Heart left ventricle (tissue), 13 donors: ENCODE measurements around the gene MDP1.

Experiments
- POLR2A ChIP-seq, 2 donors: fragments of 450-650 bp; IDR thresholded peaks; one replicate each; pipeline ENCODE4 v1.6.1; 2017; ENCODE audit warnings: antibody characterized with exemption in 2 of 2, mild to moderate bottlenecking in 2 of 2, moderate library complexity in 2 of 2
- TF ChIP-seq, protein P1 (sequence below), 12 donors: fragments of 200-600 bp; sonication (generic) in 4 of 12; IDR thresholded peaks; one replicate each; pipeline versions ENCODE4 v1.5.0 to v1.8.0; 2018 to 2022; ENCODE audit warnings: antibody characterized with exemption in 12 of 12, mild to moderate bottlenecking in 5 of 12
- donor health status: ischemic (EF 13 %, LVEDD 7.1; RV severe dilation, severe dysfunction).
- donor health status: DM: no; HTN: yes; CAD: no.
- donor health status: DM: no; HTN: no; CAD: no.
- donor health status: ischemic (EF 25% LVEDD 6.9; RV normal size, moderate dysfunction).
- donor health status: ischemic (EF 25% LVEDD 5.7; RV mildly dilated, moderate dysfunction).
- donor health status: ischemic (EF 35%, LVEDD 5.7; RV mildly dilated, moderate dysfunction).
- donor health status: nonischemic (EF 11% LVEDD 7.7; RV severe dilation, severe dysfunction).
- donor health status: DM: yes; HTN: yes; CAD: no.
- donor health status: PGD.
- donor health status: ischemic (EF 29% LVEDD 5.4; RV normal size, mild dysfunction).
- donor health status: nonischemic (EF 23%, LVEDD 6.1; RV moderate dilation, normal function).

DNA sequence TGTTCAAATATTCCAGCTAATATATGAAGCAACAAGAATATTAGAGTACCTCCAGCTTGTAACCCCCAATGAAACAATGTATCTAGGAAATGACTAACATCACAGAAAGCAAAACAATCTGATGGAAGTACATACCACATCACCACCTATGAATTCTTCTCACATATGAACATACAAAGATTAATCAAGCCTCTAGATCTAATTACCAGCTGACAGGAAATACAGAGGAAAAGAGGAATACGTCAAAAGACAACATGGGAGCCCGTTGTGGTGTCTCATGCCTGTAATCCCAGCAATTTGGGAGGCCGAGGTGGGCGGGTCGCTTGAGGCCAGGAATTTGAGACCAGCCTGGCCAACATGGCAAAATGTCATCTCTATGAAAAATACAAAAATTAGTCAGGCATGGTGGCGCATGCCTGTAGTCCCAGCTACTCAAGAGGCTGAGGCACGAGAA, 8.8 kb upstream of the MDP1 start:
- TF ChIP-seq, protein P1, sequence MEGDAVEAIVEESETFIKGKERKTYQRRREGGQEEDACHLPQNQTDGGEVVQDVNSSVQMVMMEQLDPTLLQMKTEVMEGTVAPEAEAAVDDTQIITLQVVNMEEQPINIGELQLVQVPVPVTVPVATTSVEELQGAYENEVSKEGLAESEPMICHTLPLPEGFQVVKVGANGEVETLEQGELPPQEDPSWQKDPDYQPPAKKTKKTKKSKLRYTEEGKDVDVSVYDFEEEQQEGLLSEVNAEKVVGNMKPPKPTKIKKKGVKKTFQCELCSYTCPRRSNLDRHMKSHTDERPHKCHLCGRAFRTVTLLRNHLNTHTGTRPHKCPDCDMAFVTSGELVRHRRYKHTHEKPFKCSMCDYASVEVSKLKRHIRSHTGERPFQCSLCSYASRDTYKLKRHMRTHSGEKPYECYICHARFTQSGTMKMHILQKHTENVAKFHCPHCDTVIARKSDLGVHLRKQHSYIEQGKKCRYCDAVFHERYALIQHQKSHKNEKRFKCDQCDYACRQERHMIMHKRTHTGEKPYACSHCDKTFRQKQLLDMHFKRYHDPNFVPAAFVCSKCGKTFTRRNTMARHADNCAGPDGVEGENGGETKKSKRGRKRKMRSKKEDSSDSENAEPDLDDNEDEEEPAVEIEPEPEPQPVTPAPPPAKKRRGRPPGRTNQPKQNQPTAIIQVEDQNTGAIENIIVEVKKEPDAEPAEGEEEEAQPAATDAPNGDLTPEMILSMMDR (IDR thresholded peaks at IDR 0.05) = no peak
- no peak for TF ChIP-seq POLR2A (IDR thresholded peaks at IDR 0.05)
